Stromal cell of bone marrow (primary cell): ENCODE data around the gene ULK1.
"Not testable (repeated sequence)": the region's sequence is repeated elsewhere in the genome, so short reads cannot be mapped to it uniquely, and the experiment has no call there.

Experiments used
- DNase-seq: peaks from one replicate; pipeline ENCODE4 v3.0.0-alpha.2; 2012; ENCODE audit warnings: low read depth

Gene ULK1

GRCh38 chr12:131943389-131943788 lies 49.0 kb downstream of the ULK1 start:
- no peak for DNase-seq

- no peak for DNase-seq
Observed at GRCh38 chr12:131943876-131944275, 49.5 kb downstream of the ULK1 start.

- no peak for DNase-seq
Observed at GRCh38 chr12:131944601-131945251, 50.3 kb downstream of the ULK1 start.

GRCh38 chr12:131946757-131947156 lies 52.3 kb downstream of the ULK1 start:
- no peak for DNase-seq

GRCh38 chr12:131947482-131948027 lies 53.1 kb downstream of the ULK1 start:
- no peak for DNase-seq

GRCh38 chr12:131948166-131948712 lies 53.8 kb downstream of the ULK1 start:
- DNase-seq, result no peak

GRCh38 chr12:131948713-131949430 lies 54.5 kb downstream of the ULK1 start:
- not testable (repeated sequence) for DNase-seq

- DNase-seq, result peak; percentile 88
Observed at GRCh38 chr12:131949431-131950181, 55.2 kb downstream of the ULK1 start, which contains the start of gene EP400. Gene EP400 (plus strand): TSS chr12:131949942. CDS start chr12:131960620, 10,678 bp downstream.

GRCh38 chr12:131950182-131950913 lies 55.9 kb downstream of the ULK1 start:
- DNase-seq, result no peak

- DNase-seq, result not testable (repeated sequence)
Observed at GRCh38 chr12:131953810-131954209, 59.4 kb downstream of the ULK1 start.

GRCh38 chr12:131954460-131954859 lies 60.0 kb downstream of the ULK1 start:
- not testable (repeated sequence) for DNase-seq

GRCh38 chr12:131959116-131959515 lies 64.7 kb downstream of the ULK1 start:
- no peak for DNase-seq

GRCh38 chr12:131959641-131960589 lies 65.5 kb downstream of the ULK1 start:
- no peak for DNase-seq

- not testable (repeated sequence) for DNase-seq
Observed at GRCh38 chr12:131960590-131961325, 66.3 kb downstream of the ULK1 start.

- not testable (repeated sequence) for DNase-seq
Observed at GRCh38 chr12:131961328-131961727, 66.9 kb downstream of the ULK1 start.

GRCh38 chr12:131962069-131962468 lies 67.6 kb downstream of the ULK1 start:
- DNase-seq, result no peak

GRCh38 chr12:131963381-131963780 lies 69.0 kb downstream of the ULK1 start:
- DNase-seq, result no peak

- DNase-seq, result no peak
Observed at GRCh38 chr12:131965073-131965472, 70.7 kb downstream of the ULK1 start.

- DNase-seq, result no peak
Observed at GRCh38 chr12:131971226-131971625, 76.8 kb downstream of the ULK1 start.
